ENCODE data around the gene L3MBTL2.

Gene L3MBTL2

GRCh38 chr22:41280854-41281253, 75.7 kb downstream of the L3MBTL2 start:
- FAIRE-seq: no peak
